HCT116 (cell line): ENCODE measurements around the gene SPRR1A. TPM values are rescaled to one million over a fixed set of nuclear protein-coding genes. Genes with fewer than 3 reads are reported as not detected.

Source experiments
- ATAC-seq: fragments of 200-7000 bp; cut with Tn5 transposase; 2 replicates; pipeline ENCODE4 v1.9.1; 2020; ENCODE audit warnings: mild to moderate bottlenecking, moderate library complexity
- BruUV-seq: library from RNA; stranded (reverse); fragments of 400-500 nt; replicated peaks from 2 replicates; lab custom pipeline; 2021; lab: Mats Ljungman, UMichigan
- CTCF ChIA-PET: fragments of 300-600 bp; sonication (Branson Sonifier 250); formaldehyde crosslinking; loops from one replicate; lab custom pipeline; 2021; ENCODE audit warnings: antibody characterized with exemption; lab: Charles Lee
- POLR2A ChIA-PET: fragments of 300-600, 350-600 bp; sonication (Branson Sonifier 250); formaldehyde crosslinking; loops from one replicate; lab custom pipeline; 2021; ENCODE audit warnings: antibody characterized with exemption; lab: Charles Lee
- RAD21 ChIA-PET, 2 experiments: fragments of 300-600 bp; sonication (Branson Sonifier 250); formaldehyde crosslinking; loops; one replicate each; lab custom pipeline; 2023; ENCODE audit warnings: low total read pairs in 2 of 2; ENCODE audit not compliant: uncharacterized antibody in 2 of 2, unreplicated experiment in 2 of 2, low non-redundant PET in 1 of 2; lab: Charles Lee
- DNase-seq: peaks from one replicate; pipeline ENCODE4 v3.0.0-alpha.2; 2010; ENCODE audit warnings: low read depth, low spot score
- H2AFZ ChIP-seq: fragments of 200-600 bp; shearing (Covaris generic), sonication (generic); 2 replicates; pipeline ENCODE4 v1.6.1; 2017; ENCODE audit warnings: low read depth, mixed run types, mixed read lengths, antibody characterized with exemption, low read length; ENCODE audit not compliant: poor library complexity, severe bottlenecking
- H3K27ac ChIP-seq: 2 replicates; pipeline ENCODE4 v1.5.1; 2012; ENCODE audit warnings: low read depth, low read length
- H3K27me3 ChIP-seq: fragments of 200-600 bp; sonication (generic); 2 replicates; pipeline ENCODE4 v1.6.1; 2016; ENCODE audit warnings: mixed run types, low read length, mixed read lengths; ENCODE audit not compliant: insufficient read depth
- H3K36me3 ChIP-seq, 2 experiments: fragments of 200-500 bp in 1 of 2; fragments of 200-600 bp in 1 of 2; sonication (Bioruptor generic) in 1 of 2; sonication (generic) in 1 of 2; 2 replicates each; pipeline versions ENCODE4 v1.5.1 to v1.6.1; 2014 to 2016; ENCODE audit warnings: low read length in 2 of 2, inconsistent platforms in 1 of 2, mixed read lengths in 1 of 2, mixed run types in 1 of 2; ENCODE audit not compliant: insufficient read depth in 2 of 2, control insufficient read depth in 1 of 2
- H3K4me1 ChIP-seq, 2 experiments: fragments of 200-600 bp in 1 of 2; sonication (generic) in 1 of 2; 2 replicates each; pipeline versions ENCODE4 v1.5.1 to v1.6.1; 2012 to 2017; ENCODE audit warnings: low read length in 2 of 2, inconsistent platforms in 1 of 2, mild to moderate bottlenecking in 1 of 2, mixed read lengths in 1 of 2, mixed run types in 1 of 2, moderate library complexity in 1 of 2; ENCODE audit not compliant: insufficient read depth in 2 of 2, control insufficient read depth in 1 of 2
- H3K4me2 ChIP-seq: fragments of 200-600 bp; sonication (generic); 2 replicates; pipeline ENCODE4 v1.6.1; 2017; ENCODE audit warnings: mixed run types, low read length, mixed read lengths
- H3K4me3 ChIP-seq, 2 experiments: fragments of 200-600 bp in 1 of 2; sonication (generic) in 1 of 2; replicated peaks in 1 of 2; 2 replicates each; pipeline ENCODE4 v1.5.1; 2011 to 2016; ENCODE audit warnings: low read length in 2 of 2, control low read depth in 1 of 2, low read depth in 1 of 2, mild to moderate bottlenecking in 1 of 2, mixed read lengths in 1 of 2, mixed run types in 1 of 2
- H3K79me2 ChIP-seq: fragments of 200-600 bp; sonication (generic); 2 replicates; pipeline ENCODE4 v1.6.1; 2017; ENCODE audit warnings: mild to moderate bottlenecking, mixed run types, low read length, moderate library complexity, mixed read lengths; ENCODE audit not compliant: insufficient read depth
- H3K9ac ChIP-seq: fragments of 200-600 bp; sonication (generic); 2 replicates; pipeline ENCODE4 v1.6.1; 2016; ENCODE audit warnings: low read length, mixed read lengths
- H3K9me2 ChIP-seq: fragments of 200-600 bp; sonication (generic), shearing (Covaris generic); 2 replicates; pipeline ENCODE4 v1.6.1; 2017; ENCODE audit warnings: mixed run types, mild to moderate bottlenecking, moderate library complexity; ENCODE audit not compliant: insufficient read depth
- H3K9me3 ChIP-seq, 2 experiments: fragments of 200-500 bp in 1 of 2; fragments of 200-600 bp in 1 of 2; sonication (Bioruptor generic) in 1 of 2; sonication (generic) in 1 of 2; 2 replicates each; pipeline ENCODE4 v1.6.1; 2014 to 2017; ENCODE audit warnings: low read length in 2 of 2, mixed read lengths in 2 of 2, inconsistent platforms in 1 of 2, low read depth in 1 of 2, mild to moderate bottlenecking in 1 of 2, mixed run types in 1 of 2, moderate library complexity in 1 of 2; ENCODE audit not compliant: control insufficient read depth in 1 of 2, insufficient read depth in 1 of 2
- H4K20me1 ChIP-seq: fragments of 200-600 bp; sonication (generic), shearing (Covaris generic); 2 replicates; pipeline ENCODE4 v1.6.1; 2017; ENCODE audit warnings: mixed run types, mild to moderate bottlenecking, moderate library complexity; ENCODE audit not compliant: insufficient read depth
- CEBPB ChIP-seq: IDR thresholded peaks from 2 replicates; pipeline ENCODE4 v1.6.1; 2012; ENCODE audit warnings: low read depth
- EZH2phosphoT487 ChIP-seq: fragments of 200-600 bp; IDR thresholded peaks from 2 replicates; pipeline ENCODE4 v1.6.1; 2018; ENCODE audit warnings: antibody characterized with exemption, borderline replicate concordance
- POLR2A ChIP-seq: IDR thresholded peaks from 2 replicates; pipeline ENCODE4 v1.7.0; 2011; ENCODE audit warnings: borderline replicate concordance; ENCODE audit not compliant: insufficient read depth, insufficient read length; ENCODE audit errors: extremely low read depth
- RAD21 ChIP-seq: IDR thresholded peaks from 2 replicates; pipeline ENCODE4 v1.6.1; 2012; ENCODE audit warnings: low read depth, mild to moderate bottlenecking
- SIN3A ChIP-seq: IDR thresholded peaks from 2 replicates; pipeline ENCODE4 v1.6.1; 2012; ENCODE audit warnings: low read depth
- intact Hi-C: fragments of 100-400 bp; cut with micrococcal nuclease; formaldehyde crosslinking; loops from 2 replicates; pipeline ENCODE4 v1.10.0; 2022
- total RNA-seq: library from RNA; stranded (reverse); gene quantifications from one replicate; pipeline ENCODE4 v1.2.1, GENCODE V29; 2021; ENCODE audit not compliant: unreplicated experiment
- TF ChIP-seq, protein P1 (sequence below): IDR thresholded peaks from 2 replicates; pipeline ENCODE4 v1.6.1; 2011; ENCODE audit warnings: mild to moderate bottlenecking, low read length, moderate library complexity; ENCODE audit not compliant: insufficient replicate concordance; ENCODE audit errors: extremely low read depth
- TF ChIP-seq, protein P2 (sequence below): IDR thresholded peaks from 2 replicates; pipeline ENCODE4 v1.6.1; 2012; ENCODE audit warnings: low read depth

Gene SPRR1A
- total RNA-seq, 1 experiment from 2014 or later = not detected

DNA sequence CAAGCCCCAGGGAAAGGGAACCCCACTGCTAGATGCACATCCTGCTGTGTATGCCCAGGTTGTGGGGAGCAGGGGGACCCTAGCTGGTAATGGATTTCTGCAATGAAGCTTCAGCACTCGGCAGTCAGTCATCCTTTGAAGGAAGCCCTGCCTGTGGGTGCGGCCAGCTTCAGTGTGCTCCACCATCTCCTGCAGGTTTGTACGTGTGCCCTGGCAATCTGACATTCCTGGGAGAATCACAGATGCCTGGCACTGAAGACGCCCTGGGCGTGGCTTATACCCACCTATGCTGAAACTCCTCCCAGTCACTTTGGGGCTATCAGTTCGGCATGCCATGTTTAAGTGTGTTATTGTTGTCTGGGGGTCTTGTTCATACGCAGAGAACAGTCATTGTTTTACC lies 30.1 kb upstream of the SPRR1A start:
- BruUV-seq = no TSS peak
- H4K20me1 ChIP-seq = no peaks in the 10 kb centered on the region
- peaks cover 0 to 10% of the 10 kb centered on the region in 2 experiments; a peak in 2 of 4 replicates for H3K4me1 ChIP-seq
- intact Hi-C loops = no loop called here
- H2AFZ ChIP-seq = no peak overlapping the region
- no peak overlapping the region for H3K9ac ChIP-seq
- peaks cover 21% of the 10 kb centered on the region; the same call in 1 of the 2 replicates for H3K27me3 ChIP-seq
- no peaks in the 10 kb centered on the region for H3K36me3 ChIP-seq
- POLR2A ChIA-PET = no interaction called here
- peak overlapping the region; percentile 25; the same call in 1 of the 2 replicates for H3K4me2 ChIP-seq
- CTCF ChIA-PET = no interaction called here
- H3K9me3 ChIP-seq = no peaks in the 10 kb centered on the region
- RAD21 ChIA-PET = no interaction called here
- no peak overlapping the region for H3K4me3 ChIP-seq
- H3K9me2 ChIP-seq = no peaks in the 10 kb centered on the region
- H3K27ac ChIP-seq = no peak overlapping the region
- ATAC-seq (peak; percentile 44; the same call in 1 of the 2 replicates), DNase-seq (no peak)
- TF ChIP-seq SIN3A (no peak), CEBPB (no peak), RAD21 (no peak), POLR2A (no peak), EZH2phosphoT487 (no peak)
- TF ChIP-seq, protein P1, sequence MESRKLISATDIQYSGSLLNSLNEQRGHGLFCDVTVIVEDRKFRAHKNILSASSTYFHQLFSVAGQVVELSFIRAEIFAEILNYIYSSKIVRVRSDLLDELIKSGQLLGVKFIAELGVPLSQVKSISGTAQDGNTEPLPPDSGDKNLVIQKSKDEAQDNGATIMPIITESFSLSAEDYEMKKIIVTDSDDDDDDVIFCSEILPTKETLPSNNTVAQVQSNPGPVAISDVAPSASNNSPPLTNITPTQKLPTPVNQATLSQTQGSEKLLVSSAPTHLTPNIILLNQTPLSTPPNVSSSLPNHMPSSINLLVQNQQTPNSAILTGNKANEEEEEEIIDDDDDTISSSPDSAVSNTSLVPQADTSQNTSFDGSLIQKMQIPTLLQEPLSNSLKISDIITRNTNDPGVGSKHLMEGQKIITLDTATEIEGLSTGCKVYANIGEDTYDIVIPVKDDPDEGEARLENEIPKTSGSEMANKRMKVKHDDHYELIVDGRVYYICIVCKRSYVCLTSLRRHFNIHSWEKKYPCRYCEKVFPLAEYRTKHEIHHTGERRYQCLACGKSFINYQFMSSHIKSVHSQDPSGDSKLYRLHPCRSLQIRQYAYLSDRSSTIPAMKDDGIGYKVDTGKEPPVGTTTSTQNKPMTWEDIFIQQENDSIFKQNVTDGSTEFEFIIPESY = no peak
- TF ChIP-seq, protein P2, sequence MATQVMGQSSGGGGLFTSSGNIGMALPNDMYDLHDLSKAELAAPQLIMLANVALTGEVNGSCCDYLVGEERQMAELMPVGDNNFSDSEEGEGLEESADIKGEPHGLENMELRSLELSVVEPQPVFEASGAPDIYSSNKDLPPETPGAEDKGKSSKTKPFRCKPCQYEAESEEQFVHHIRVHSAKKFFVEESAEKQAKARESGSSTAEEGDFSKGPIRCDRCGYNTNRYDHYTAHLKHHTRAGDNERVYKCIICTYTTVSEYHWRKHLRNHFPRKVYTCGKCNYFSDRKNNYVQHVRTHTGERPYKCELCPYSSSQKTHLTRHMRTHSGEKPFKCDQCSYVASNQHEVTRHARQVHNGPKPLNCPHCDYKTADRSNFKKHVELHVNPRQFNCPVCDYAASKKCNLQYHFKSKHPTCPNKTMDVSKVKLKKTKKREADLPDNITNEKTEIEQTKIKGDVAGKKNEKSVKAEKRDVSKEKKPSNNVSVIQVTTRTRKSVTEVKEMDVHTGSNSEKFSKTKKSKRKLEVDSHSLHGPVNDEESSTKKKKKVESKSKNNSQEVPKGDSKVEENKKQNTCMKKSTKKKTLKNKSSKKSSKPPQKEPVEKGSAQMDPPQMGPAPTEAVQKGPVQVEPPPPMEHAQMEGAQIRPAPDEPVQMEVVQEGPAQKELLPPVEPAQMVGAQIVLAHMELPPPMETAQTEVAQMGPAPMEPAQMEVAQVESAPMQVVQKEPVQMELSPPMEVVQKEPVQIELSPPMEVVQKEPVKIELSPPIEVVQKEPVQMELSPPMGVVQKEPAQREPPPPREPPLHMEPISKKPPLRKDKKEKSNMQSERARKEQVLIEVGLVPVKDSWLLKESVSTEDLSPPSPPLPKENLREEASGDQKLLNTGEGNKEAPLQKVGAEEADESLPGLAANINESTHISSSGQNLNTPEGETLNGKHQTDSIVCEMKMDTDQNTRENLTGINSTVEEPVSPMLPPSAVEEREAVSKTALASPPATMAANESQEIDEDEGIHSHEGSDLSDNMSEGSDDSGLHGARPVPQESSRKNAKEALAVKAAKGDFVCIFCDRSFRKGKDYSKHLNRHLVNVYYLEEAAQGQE = no peak
- H3K79me2 ChIP-seq = no peaks in the 10 kb centered on the region
